ENCODE measurements around the gene DENND5A. TPM values are rescaled to one million over a fixed set of nuclear protein-coding genes. Genes with fewer than 3 reads are reported as not detected.
"Not testable (repeated sequence)": the region's sequence is repeated elsewhere in the genome, so short reads cannot be mapped to it uniquely, and the experiment has no call there.

Gene DENND5A
- total RNA-seq, 1 donor from 2014 or later = 76.0 TPM

- peaks cover 18% of the 10 kb centered on the region for H3K4me1 Mint-ChIP-seq (ENCODE audit: unreplicated experiment)
- no peaks in the 10 kb centered on the region for H3K9me3 Mint-ChIP-seq
- DNase-seq (ENCODE audit: extremely low spot score, unreplicated experiment) = no peak
- peaks cover 7% of the 10 kb centered on the region for H3K36me3 Mint-ChIP-seq
- no peak overlapping the region for H3K27ac Mint-ChIP-seq
- H3K4me3 Mint-ChIP-seq = no peak overlapping the region
- TF ChIP-seq CTCF (conservative IDR thresholded peaks at IDR 0.05) = no peak
- H3K27me3 Mint-ChIP-seq = no peaks in the 10 kb centered on the region
Measured at GRCh38 chr11:9214765-9215164, 50.4 kb downstream of the DENND5A start.

GRCh38 chr11:9211322-9211721 is 53.8 kb downstream of the DENND5A start:
- Mint-ChIP-seq H3K4me1 (ENCODE audit: unreplicated experiment) (peaks cover 34% of the 10 kb centered on the region), H3K36me3 (no peaks in the 10 kb centered on the region), H3K27ac (peak overlapping the region; percentile 95), H3K27me3 (no peaks in the 10 kb centered on the region), H3K9me3 (no peaks in the 10 kb centered on the region), H3K4me3 (peak overlapping the region; percentile 48)
- no peak for DNase-seq (ENCODE audit: extremely low spot score, unreplicated experiment)
- TF ChIP-seq CTCF (conservative IDR thresholded peaks at IDR 0.05) = no peak

GRCh38 chr11:9210922-9211320 is 54.2 kb downstream of the DENND5A start:
- H3K27ac Mint-ChIP-seq = peak overlapping the region; percentile 95

GRCh38 chr11:9210224-9210921 is 54.8 kb downstream of the DENND5A start:
- H3K4me3 Mint-ChIP-seq = peak overlapping the region; percentile 21
- peaks cover 34% of the 10 kb centered on the region for H3K4me1 Mint-ChIP-seq (ENCODE audit: unreplicated experiment)
- H3K36me3 Mint-ChIP-seq = no peaks in the 10 kb centered on the region
- no peak for DNase-seq (ENCODE audit: extremely low spot score, unreplicated experiment)
- H3K9me3 Mint-ChIP-seq = no peaks in the 10 kb centered on the region
- peak overlapping the region; percentile 95 for H3K27ac Mint-ChIP-seq
- no peaks in the 10 kb centered on the region for H3K27me3 Mint-ChIP-seq
- TF ChIP-seq CTCF (conservative IDR thresholded peaks at IDR 0.05) = no peak

More at GRCh38 chr11:9210922-9211320, 54.2 kb downstream of the DENND5A start:
- TF ChIP-seq CTCF (conservative IDR thresholded peaks at IDR 0.05) = no peak
- H3K9me3 Mint-ChIP-seq = no peaks in the 10 kb centered on the region
- peaks cover 34% of the 10 kb centered on the region for H3K4me1 Mint-ChIP-seq (ENCODE audit: unreplicated experiment)
- no peaks in the 10 kb centered on the region for H3K27me3 Mint-ChIP-seq
- peak overlapping the region; percentile 21 for H3K4me3 Mint-ChIP-seq
- DNase-seq (ENCODE audit: extremely low spot score, unreplicated experiment) = no peak
- H3K36me3 Mint-ChIP-seq = no peaks in the 10 kb centered on the region

- not testable (repeated sequence) for H3K27me3 Mint-ChIP-seq; H3K9me3 Mint-ChIP-seq; H3K4me3 Mint-ChIP-seq; H3K36me3 Mint-ChIP-seq; DNase-seq (ENCODE audit: extremely low spot score, unreplicated experiment)
- Mint-ChIP-seq H3K4me1 (ENCODE audit: unreplicated experiment) (peaks cover 34% of the 10 kb centered on the region), H3K27ac (peak overlapping the region; percentile 8)
Measured at GRCh38 chr11:9209604-9210003, 55.5 kb downstream of the DENND5A start.

- no peak for DNase-seq (ENCODE audit: extremely low spot score, unreplicated experiment)
- peaks cover 34% of the 10 kb centered on the region for H3K4me1 Mint-ChIP-seq (ENCODE audit: unreplicated experiment)
Measured at GRCh38 chr11:9208726-9209501, 56.2 kb downstream of the DENND5A start.

More at GRCh38 chr11:9208726-9209501, 56.2 kb downstream of the DENND5A start:
- no peaks in the 10 kb centered on the region for H3K9me3 Mint-ChIP-seq
- H3K36me3 Mint-ChIP-seq = no peaks in the 10 kb centered on the region
- peak overlapping the region; percentile 8 for H3K27ac Mint-ChIP-seq
- no peaks in the 10 kb centered on the region for H3K27me3 Mint-ChIP-seq
- no peak overlapping the region for H3K4me3 Mint-ChIP-seq
- no peak for TF ChIP-seq CTCF (conservative IDR thresholded peaks at IDR 0.05)
